SK-N-SH treated with all-trans-retinoic acid at 6 μM for 48 hours (cell line): ENCODE results near the gene MRPS18A.

Experiments
- ESRRG ChIP-seq: fragments of 250-450 bp; sonication (Bioruptor Pico); IDR thresholded peaks from 2 replicates; pipeline ENCODE4 v1.6.1; 2021; ENCODE audit warnings: mild to moderate bottlenecking
- OSR1 ChIP-seq: fragments of 250-450 bp; sonication (Bioruptor Pico); IDR thresholded peaks from 2 replicates; pipeline ENCODE4 v1.8.0; 2022; ENCODE audit warnings: moderate library complexity, mild to moderate bottlenecking, inconsistent platforms
- SNAI2 ChIP-seq: fragments of 250-450 bp; sonication (Bioruptor Pico); IDR thresholded peaks from 2 replicates; pipeline ENCODE4 v1.5.0; 2020; ENCODE audit warnings: mild to moderate bottlenecking, moderate library complexity
- TOX ChIP-seq: fragments of 250-450 bp; sonication (Bioruptor Pico); IDR thresholded peaks from 2 replicates; pipeline ENCODE4 v1.8.0; 2021; ENCODE audit warnings: mild to moderate bottlenecking, moderate library complexity, borderline replicate concordance
- ZC3H10 ChIP-seq: fragments of 250-450 bp; sonication (Bioruptor Pico); IDR thresholded peaks from 2 replicates; pipeline ENCODE4 v1.5.1; 2021; ENCODE audit warnings: mild to moderate bottlenecking, moderate library complexity
- ZFP3 ChIP-seq: fragments of 250-450 bp; sonication (Bioruptor Pico); IDR thresholded peaks from 2 replicates; pipeline ENCODE4 v1.5.0; 2020; ENCODE audit warnings: mild to moderate bottlenecking, moderate library complexity
- TF ChIP-seq, protein P1 (sequence below): fragments of 250-450 bp; sonication (Bioruptor Pico); IDR thresholded peaks from 2 replicates; pipeline ENCODE4 v1.8.0; 2020; ENCODE audit warnings: mild to moderate bottlenecking, moderate library complexity, borderline replicate concordance
- TF ChIP-seq, protein P2 (sequence below): fragments of 250-450 bp; sonication (Bioruptor Pico); IDR thresholded peaks from 2 replicates; pipeline ENCODE4 v1.5.0; 2020; ENCODE audit warnings: mild to moderate bottlenecking, moderate library complexity
- TF ChIP-seq, protein P3 (sequence below): fragments of 250-450 bp; sonication (Bioruptor Pico); IDR thresholded peaks from 2 replicates; pipeline ENCODE4 v1.8.0; 2021; ENCODE audit warnings: low read depth, mild to moderate bottlenecking, moderate library complexity, borderline replicate concordance
- TF ChIP-seq, protein P4 (sequence below): fragments of 250-450 bp; sonication (Bioruptor Pico); IDR thresholded peaks from 2 replicates; pipeline ENCODE4 v1.5.1; 2020; ENCODE audit warnings: low read depth, mild to moderate bottlenecking, moderate library complexity

DNA sequence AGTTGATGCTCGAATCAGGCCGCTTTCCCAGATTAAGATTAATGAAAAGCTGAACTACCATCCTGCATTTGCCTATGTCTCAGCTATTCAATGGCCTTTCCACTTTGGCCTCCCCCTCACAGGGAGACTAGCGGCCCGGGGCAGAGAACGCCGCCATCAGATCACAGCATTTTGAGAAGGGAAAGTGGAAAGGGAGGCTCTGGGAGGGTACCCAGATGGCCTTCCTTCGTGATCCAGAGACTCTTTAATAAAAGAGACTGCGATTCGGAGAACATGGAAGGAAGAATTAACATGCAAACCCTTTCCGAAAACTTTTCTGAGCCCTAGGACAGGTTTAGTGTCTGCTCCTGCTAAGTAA is 533 bp downstream of the MRPS18A start:
- TF ChIP-seq, protein P1, sequence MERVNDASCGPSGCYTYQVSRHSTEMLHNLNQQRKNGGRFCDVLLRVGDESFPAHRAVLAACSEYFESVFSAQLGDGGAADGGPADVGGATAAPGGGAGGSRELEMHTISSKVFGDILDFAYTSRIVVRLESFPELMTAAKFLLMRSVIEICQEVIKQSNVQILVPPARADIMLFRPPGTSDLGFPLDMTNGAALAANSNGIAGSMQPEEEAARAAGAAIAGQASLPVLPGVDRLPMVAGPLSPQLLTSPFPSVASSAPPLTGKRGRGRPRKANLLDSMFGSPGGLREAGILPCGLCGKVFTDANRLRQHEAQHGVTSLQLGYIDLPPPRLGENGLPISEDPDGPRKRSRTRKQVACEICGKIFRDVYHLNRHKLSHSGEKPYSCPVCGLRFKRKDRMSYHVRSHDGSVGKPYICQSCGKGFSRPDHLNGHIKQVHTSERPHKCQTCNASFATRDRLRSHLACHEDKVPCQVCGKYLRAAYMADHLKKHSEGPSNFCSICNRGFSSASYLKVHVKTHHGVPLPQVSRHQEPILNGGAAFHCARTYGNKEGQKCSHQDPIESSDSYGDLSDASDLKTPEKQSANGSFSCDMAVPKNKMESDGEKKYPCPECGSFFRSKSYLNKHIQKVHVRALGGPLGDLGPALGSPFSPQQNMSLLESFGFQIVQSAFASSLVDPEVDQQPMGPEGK (CRISPR knock-in tag), result no peak
- TF ChIP-seq, protein P2, sequence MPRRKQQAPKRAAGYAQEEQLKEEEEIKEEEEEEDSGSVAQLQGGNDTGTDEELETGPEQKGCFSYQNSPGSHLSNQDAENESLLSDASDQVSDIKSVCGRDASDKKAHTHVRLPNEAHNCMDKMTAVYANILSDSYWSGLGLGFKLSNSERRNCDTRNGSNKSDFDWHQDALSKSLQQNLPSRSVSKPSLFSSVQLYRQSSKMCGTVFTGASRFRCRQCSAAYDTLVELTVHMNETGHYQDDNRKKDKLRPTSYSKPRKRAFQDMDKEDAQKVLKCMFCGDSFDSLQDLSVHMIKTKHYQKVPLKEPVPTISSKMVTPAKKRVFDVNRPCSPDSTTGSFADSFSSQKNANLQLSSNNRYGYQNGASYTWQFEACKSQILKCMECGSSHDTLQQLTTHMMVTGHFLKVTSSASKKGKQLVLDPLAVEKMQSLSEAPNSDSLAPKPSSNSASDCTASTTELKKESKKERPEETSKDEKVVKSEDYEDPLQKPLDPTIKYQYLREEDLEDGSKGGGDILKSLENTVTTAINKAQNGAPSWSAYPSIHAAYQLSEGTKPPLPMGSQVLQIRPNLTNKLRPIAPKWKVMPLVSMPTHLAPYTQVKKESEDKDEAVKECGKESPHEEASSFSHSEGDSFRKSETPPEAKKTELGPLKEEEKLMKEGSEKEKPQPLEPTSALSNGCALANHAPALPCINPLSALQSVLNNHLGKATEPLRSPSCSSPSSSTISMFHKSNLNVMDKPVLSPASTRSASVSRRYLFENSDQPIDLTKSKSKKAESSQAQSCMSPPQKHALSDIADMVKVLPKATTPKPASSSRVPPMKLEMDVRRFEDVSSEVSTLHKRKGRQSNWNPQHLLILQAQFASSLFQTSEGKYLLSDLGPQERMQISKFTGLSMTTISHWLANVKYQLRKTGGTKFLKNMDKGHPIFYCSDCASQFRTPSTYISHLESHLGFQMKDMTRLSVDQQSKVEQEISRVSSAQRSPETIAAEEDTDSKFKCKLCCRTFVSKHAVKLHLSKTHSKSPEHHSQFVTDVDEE (CRISPR knock-in tag), result no peak
- no peak for TF ChIP-seq ESRRG
- TF ChIP-seq, protein P3, sequence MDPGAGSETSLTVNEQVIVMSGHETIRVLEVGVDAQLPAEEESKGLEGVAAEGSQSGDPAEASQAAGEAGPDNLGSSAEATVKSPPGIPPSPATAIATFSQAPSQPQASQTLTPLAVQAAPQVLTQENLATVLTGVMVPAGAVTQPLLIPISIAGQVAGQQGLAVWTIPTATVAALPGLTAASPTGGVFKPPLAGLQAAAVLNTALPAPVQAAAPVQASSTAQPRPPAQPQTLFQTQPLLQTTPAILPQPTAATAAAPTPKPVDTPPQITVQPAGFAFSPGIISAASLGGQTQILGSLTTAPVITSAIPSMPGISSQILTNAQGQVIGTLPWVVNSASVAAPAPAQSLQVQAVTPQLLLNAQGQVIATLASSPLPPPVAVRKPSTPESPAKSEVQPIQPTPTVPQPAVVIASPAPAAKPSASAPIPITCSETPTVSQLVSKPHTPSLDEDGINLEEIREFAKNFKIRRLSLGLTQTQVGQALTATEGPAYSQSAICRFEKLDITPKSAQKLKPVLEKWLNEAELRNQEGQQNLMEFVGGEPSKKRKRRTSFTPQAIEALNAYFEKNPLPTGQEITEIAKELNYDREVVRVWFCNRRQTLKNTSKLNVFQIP (CRISPR knock-in tag), result no peak
- TF ChIP-seq, protein P4, sequence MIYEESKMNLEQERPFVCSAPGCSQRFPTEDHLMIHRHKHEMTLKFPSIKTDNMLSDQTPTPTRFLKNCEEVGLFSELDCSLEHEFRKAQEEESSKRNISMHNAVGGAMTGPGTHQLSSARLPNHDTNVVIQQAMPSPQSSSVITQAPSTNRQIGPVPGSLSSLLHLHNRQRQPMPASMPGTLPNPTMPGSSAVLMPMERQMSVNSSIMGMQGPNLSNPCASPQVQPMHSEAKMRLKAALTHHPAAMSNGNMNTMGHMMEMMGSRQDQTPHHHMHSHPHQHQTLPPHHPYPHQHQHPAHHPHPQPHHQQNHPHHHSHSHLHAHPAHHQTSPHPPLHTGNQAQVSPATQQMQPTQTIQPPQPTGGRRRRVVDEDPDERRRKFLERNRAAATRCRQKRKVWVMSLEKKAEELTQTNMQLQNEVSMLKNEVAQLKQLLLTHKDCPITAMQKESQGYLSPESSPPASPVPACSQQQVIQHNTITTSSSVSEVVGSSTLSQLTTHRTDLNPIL, result no peak
- no peak for TF ChIP-seq TOX (CRISPR knock-in tag)
- TF ChIP-seq OSR1, result no peak
- TF ChIP-seq SNAI2 (CRISPR knock-in tag), result no peak
- no peak for TF ChIP-seq ZC3H10 (CRISPR knock-in tag)
- TF ChIP-seq ZFP3 (CRISPR knock-in tag), result no peak
